SK-N-SH (cell line): Measurements from ENCODE around the gene MNT. TPM values are rescaled to one million over a fixed set of nuclear protein-coding genes. Genes with fewer than 3 reads are reported as not detected.

Experiments used
- CTCF ChIA-PET: fragments of 300-600, 350-600 bp; formaldehyde crosslinking; extraction: SDS; loops from one replicate; lab custom pipeline; 2021; lab: Yijun Ruan, JAX
- POLR2A ChIA-PET: fragments of 350-600 bp; sonication (Branson Sonifier 250); formaldehyde crosslinking; extraction: SDS; loops from one replicate; lab custom pipeline; 2020; ENCODE audit warnings: antibody characterized with exemption, inconsistent platforms; lab: Yijun Ruan, JAX
- DNase-seq: peaks from one replicate; pipeline ENCODE4 v3.0.0; 2012
- H2AFZ ChIP-seq: fragments of 200-600 bp; sonication (generic); 2 replicates; pipeline ENCODE4 v1.8.1; 2016; ENCODE audit warnings: antibody characterized with exemption, mild to moderate bottlenecking, low read depth
- H3F3A ChIP-seq: fragments of 200-600 bp; sonication (generic); replicated peaks from 2 replicates; pipeline ENCODE3; 2016; ENCODE audit warnings: antibody characterized with exemption, mild to moderate bottlenecking; ENCODE audit not compliant: insufficient read depth
- H3K27ac ChIP-seq, 2 experiments: fragments of 200-500 bp in 1 of 2; fragments of 200-600 bp in 1 of 2; sonication (Bioruptor generic) in 1 of 2; sonication (generic), shearing (Covaris generic) in 1 of 2; 2 replicates each; pipeline versions ENCODE4 v1.5.1 to v1.6.1; 2014 to 2016; ENCODE audit warnings: low read depth in 2 of 2, inconsistent platforms in 1 of 2, low read length in 1 of 2, mild to moderate bottlenecking in 1 of 2, mixed read lengths in 1 of 2
- H3K27me3 ChIP-seq: fragments of 200-600 bp; sonication (generic), shearing (Covaris generic); 2 replicates; pipeline ENCODE4 v1.6.1; 2016; ENCODE audit warnings: mixed run types; ENCODE audit not compliant: insufficient read depth
- H3K36me3 ChIP-seq, 2 experiments: fragments of 200-500 bp in 1 of 2; fragments of 200-600 bp in 1 of 2; sonication (Bioruptor generic) in 1 of 2; sonication (generic) in 1 of 2; replicated peaks in 1 of 2; 2 replicates each; pipeline versions ENCODE3 to v1.5.1; 2014 to 2016; ENCODE audit warnings: low read length in 1 of 2, mild to moderate bottlenecking in 1 of 2; ENCODE audit not compliant: insufficient read depth in 2 of 2, control insufficient read depth in 1 of 2
- H3K4me1 ChIP-seq, 2 experiments: fragments of 200-500 bp in 1 of 2; fragments of 200-600 bp in 1 of 2; sonication (Bioruptor generic) in 1 of 2; sonication (generic), shearing (Covaris generic) in 1 of 2; 2 replicates each; pipeline versions ENCODE4 v1.5.1 to v1.6.1; 2014 to 2016; ENCODE audit warnings: low read depth in 1 of 2, low read length in 1 of 2, mixed run types in 1 of 2; ENCODE audit not compliant: insufficient read depth in 2 of 2, control insufficient read depth in 1 of 2
- H3K4me2 ChIP-seq: fragments of 200-600 bp; sonication (generic), shearing (Covaris generic); 2 replicates; pipeline ENCODE4 v1.6.1; 2017; ENCODE audit warnings: mixed run types
- H3K4me3 ChIP-seq, 2 experiments: fragments of 200-500 bp in 1 of 2; fragments of 200-600 bp in 1 of 2; sonication (Bioruptor generic) in 1 of 2; sonication (generic), shearing (Covaris generic) in 1 of 2; 2 replicates each; pipeline versions ENCODE4 v1.5.1 to v1.8.1; 2014 to 2016; ENCODE audit warnings: low read depth in 2 of 2, inconsistent platforms in 1 of 2, low read length in 1 of 2, mild to moderate bottlenecking in 1 of 2, mixed read lengths in 1 of 2, moderate library complexity in 1 of 2
- H3K79me2 ChIP-seq: fragments of 200-600 bp; sonication (generic); 2 replicates; pipeline ENCODE4 v1.8.1; 2017; ENCODE audit warnings: mild to moderate bottlenecking; ENCODE audit not compliant: insufficient read depth
- H3K9ac ChIP-seq: fragments of 200-600 bp; sonication (generic); 2 replicates; pipeline ENCODE4 v1.6.1; 2017; ENCODE audit warnings: mixed run types
- H3K9me2 ChIP-seq: fragments of 200-600 bp; sonication (generic); 2 replicates; pipeline ENCODE4 v1.6.1; 2017; ENCODE audit warnings: mixed run types
- H3K9me3 ChIP-seq: fragments of 200-600 bp; sonication (generic); 2 replicates; pipeline ENCODE4 v1.6.1; 2017; ENCODE audit warnings: mixed run types, mild to moderate bottlenecking, moderate library complexity
- H4K20me1 ChIP-seq: fragments of 200-600 bp; sonication (generic); 2 replicates; pipeline ENCODE4 v1.6.1; 2017; ENCODE audit warnings: mild to moderate bottlenecking, mixed run types; ENCODE audit not compliant: insufficient read depth
- CTCF ChIP-seq: fragments of 200-600 bp; sonication (generic); IDR thresholded peaks from 2 replicates; pipeline ENCODE4 v1.6.1; 2017; ENCODE audit warnings: antibody characterized with exemption, mild to moderate bottlenecking, moderate library complexity
- ELF1 ChIP-seq: IDR thresholded peaks from 2 replicates; pipeline ENCODE4 v1.4.0; 2012
- EZH2phosphoT487 ChIP-seq: fragments of 200-600 bp; sonication (generic); IDR thresholded peaks from 2 replicates; pipeline ENCODE4 v1.6.1; 2017; ENCODE audit warnings: low read depth, mixed run types, mild to moderate bottlenecking, antibody characterized with exemption, moderate library complexity, borderline replicate concordance
- GABPA ChIP-seq: IDR thresholded peaks from 2 replicates; pipeline ENCODE4 v1.4.0; 2012; ENCODE audit warnings: low read depth, mild to moderate bottlenecking
- IRF3 ChIP-seq: fragments of 150-350 bp; IDR thresholded peaks from 2 replicates; pipeline ENCODE4 v1.6.1; 2016; ENCODE audit warnings: mild to moderate bottlenecking, low read depth, low read length
- MXI1 ChIP-seq: IDR thresholded peaks from 2 replicates; pipeline ENCODE4 v1.6.1; 2012; ENCODE audit warnings: mild to moderate bottlenecking, low read depth, low read length, improper control_type of control experiment
- SIN3A ChIP-seq: IDR thresholded peaks from 2 replicates; pipeline ENCODE4 v1.6.1; 2012; ENCODE audit warnings: low read depth, mild to moderate bottlenecking, low read length, moderate library complexity, borderline replicate concordance
- USF2 ChIP-seq: fragments of 150-350 bp; IDR thresholded peaks from 2 replicates; pipeline ENCODE4 v1.6.1; 2017; ENCODE audit warnings: antibody characterized with exemption, low read length, low read depth, borderline replicate concordance
- WGBS: methylation state at CpG from one replicate; pipeline ENCODE4 v1.1.6; 2017; ENCODE audit warnings: low lambda C conversion rate; 5-methylcytosine and 5-hydroxymethylcytosine counted together
- polyA plus RNA-seq, 3 experiments: library from polyadenylated mRNA; depleted of rRNA; stranded (reverse); fragments of >200 nt; gene quantifications; 2 replicates each; pipeline ENCODE4 v1.2.3, GENCODE V29; 2012
- TF ChIP-seq, protein P1 (sequence below): IDR thresholded peaks from 2 replicates; pipeline ENCODE4 v1.4.0; 2012; ENCODE audit warnings: low read depth, borderline replicate concordance
- TF ChIP-seq, protein P2 (sequence below): IDR thresholded peaks from 2 replicates; pipeline ENCODE4; 2012

Gene MNT
- polyA plus RNA-seq, 1 of the 3 experiments (the other 2 are of a cell fraction): 7.1 TPM

DNA sequence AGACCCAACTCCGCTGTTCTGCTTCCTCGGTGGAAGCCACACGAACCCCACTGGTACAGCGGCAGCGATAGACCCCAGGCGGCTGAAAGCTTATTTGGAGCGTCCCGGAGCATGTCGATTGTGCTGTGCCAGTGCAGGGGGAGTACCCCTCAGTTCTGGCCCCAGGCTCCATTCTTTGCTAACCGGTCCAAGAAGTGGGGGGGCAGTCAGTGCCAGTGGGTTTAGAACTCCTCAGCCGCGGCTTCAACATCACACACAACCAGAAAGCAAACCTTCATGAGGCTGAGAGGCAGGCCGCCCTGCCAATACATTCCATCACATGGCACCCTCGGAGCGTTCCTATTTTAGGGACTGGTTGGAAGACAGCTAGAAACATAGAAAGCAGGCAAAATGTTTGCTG is 1.7 kb upstream of the MNT start:
- no peaks in the 10 kb centered on the region for H3K9me3 ChIP-seq
- no peaks in the 10 kb centered on the region for H3K9me2 ChIP-seq
- no peak for TF ChIP-seq ELF1
- TF ChIP-seq IRF3: no peak
- no peak for TF ChIP-seq GABPA
- TF ChIP-seq, protein P1, sequence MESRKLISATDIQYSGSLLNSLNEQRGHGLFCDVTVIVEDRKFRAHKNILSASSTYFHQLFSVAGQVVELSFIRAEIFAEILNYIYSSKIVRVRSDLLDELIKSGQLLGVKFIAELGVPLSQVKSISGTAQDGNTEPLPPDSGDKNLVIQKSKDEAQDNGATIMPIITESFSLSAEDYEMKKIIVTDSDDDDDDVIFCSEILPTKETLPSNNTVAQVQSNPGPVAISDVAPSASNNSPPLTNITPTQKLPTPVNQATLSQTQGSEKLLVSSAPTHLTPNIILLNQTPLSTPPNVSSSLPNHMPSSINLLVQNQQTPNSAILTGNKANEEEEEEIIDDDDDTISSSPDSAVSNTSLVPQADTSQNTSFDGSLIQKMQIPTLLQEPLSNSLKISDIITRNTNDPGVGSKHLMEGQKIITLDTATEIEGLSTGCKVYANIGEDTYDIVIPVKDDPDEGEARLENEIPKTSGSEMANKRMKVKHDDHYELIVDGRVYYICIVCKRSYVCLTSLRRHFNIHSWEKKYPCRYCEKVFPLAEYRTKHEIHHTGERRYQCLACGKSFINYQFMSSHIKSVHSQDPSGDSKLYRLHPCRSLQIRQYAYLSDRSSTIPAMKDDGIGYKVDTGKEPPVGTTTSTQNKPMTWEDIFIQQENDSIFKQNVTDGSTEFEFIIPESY: no peak
- TF ChIP-seq, protein P2, sequence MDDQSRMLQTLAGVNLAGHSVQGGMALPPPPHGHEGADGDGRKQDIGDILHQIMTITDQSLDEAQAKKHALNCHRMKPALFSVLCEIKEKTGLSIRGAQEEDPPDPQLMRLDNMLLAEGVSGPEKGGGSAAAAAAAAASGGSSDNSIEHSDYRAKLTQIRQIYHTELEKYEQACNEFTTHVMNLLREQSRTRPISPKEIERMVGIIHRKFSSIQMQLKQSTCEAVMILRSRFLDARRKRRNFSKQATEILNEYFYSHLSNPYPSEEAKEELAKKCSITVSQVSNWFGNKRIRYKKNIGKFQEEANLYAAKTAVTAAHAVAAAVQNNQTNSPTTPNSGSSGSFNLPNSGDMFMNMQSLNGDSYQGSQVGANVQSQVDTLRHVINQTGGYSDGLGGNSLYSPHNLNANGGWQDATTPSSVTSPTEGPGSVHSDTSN: no peak
- no peak for TF ChIP-seq USF2
- TF ChIP-seq SIN3A: no peak
- no peak for TF ChIP-seq EZH2phosphoT487
- no peak for TF ChIP-seq MXI1
- no peak for TF ChIP-seq CTCF
- TF ChIP-seq, all 33 proteins: peak for 0
- 47% methylated on average over 14 of the region's 15 CpGs for WGBS
- CTCF ChIA-PET: interaction anchor here (1.2 to 27.8 kb wide), 5 partner anchors 10 to 50 kb away, joined by 3 to 654 read pairs (median 15); no protein-coding TSS in a partner anchor
- Histone ChIP-seq H2AFZ (no peak overlapping the region), H3K36me3 (no peaks in the 10 kb centered on the region), H4K20me1 (no peaks in the 10 kb centered on the region; the same call in 1 of the 2 replicates), H3K9ac (peak overlapping the region; percentile 42; the same call in 1 of the 2 replicates), H3K4me2 (peak overlapping the region; percentile 85), H3K4me1 (peaks cover 36 to 46% of the 10 kb centered on the region in 2 experiments), H3K79me2 (peaks cover 21% of the 10 kb centered on the region), H3F3A (peaks cover 44% of the 10 kb centered on the region), H3K27me3 (no peaks in the 10 kb centered on the region), H3K27ac (peak overlapping the region; percentile 86 to 100; a peak in 3 of 4 replicates), H3K4me3 (peak overlapping the region; percentile 50 to 99; a peak in 3 of 4 replicates)
- POLR2A ChIA-PET: interaction anchor here (2.0 kb wide), 1 partner anchor 10 kb away, joined by 8 read pairs; no protein-coding TSS in a partner anchor
- no peak for DNase-seq
